Memory B cell (primary cell): ENCODE results near the gene ZNF598.
"Not testable (repeated sequence)": the region's sequence is repeated elsewhere in the genome, so short reads cannot be mapped to it uniquely, and the experiment has no call there.

Experiments used
- ATAC-seq: fragments of 150-1000 bp; cut with Tn5 transposase; 2 replicates; pipeline ENCODE4 v1.10.0; 2021; ENCODE audit warnings: low read depth, mild to moderate bottlenecking, moderate library complexity
- DNase-seq, 2 donors: peaks; one replicate each; pipeline ENCODE4 v3.0.0; 2022; ENCODE audit warnings: low spot score in 2 of 2
- H3K27ac Mint-ChIP-seq: one replicate; pipeline ENCODE4 v1.8.0; 2022; ENCODE audit warnings: mild to moderate bottlenecking, moderate library complexity, mixed read lengths
- H3K27me3 Mint-ChIP-seq: one replicate; pipeline ENCODE4 v1.8.0; 2022; ENCODE audit warnings: mixed read lengths
- H3K36me3 Mint-ChIP-seq: one replicate; pipeline ENCODE4 v1.8.0; 2022; ENCODE audit warnings: mild to moderate bottlenecking, mixed read lengths
- H3K4me1 Mint-ChIP-seq: one replicate; pipeline ENCODE4 v1.8.0; 2022; ENCODE audit warnings: mixed read lengths
- H3K4me3 Mint-ChIP-seq: one replicate; pipeline ENCODE4 v1.8.0; 2022; ENCODE audit warnings: mild to moderate bottlenecking, moderate library complexity, mixed read lengths
- H3K9me3 Mint-ChIP-seq: one replicate; pipeline ENCODE4 v1.8.0; 2022; ENCODE audit warnings: mixed read lengths

Gene ZNF598

GRCh38 chr16:2035431-2036199 lies 26.0 kb upstream of the ZNF598 start:
- H3K27ac Mint-ChIP-seq: no peak overlapping the region
- peaks cover 17% of the 10 kb centered on the region for H3K27me3 Mint-ChIP-seq
- no peaks in the 10 kb centered on the region for H3K4me1 Mint-ChIP-seq
- ATAC-seq: no peak
- H3K36me3 Mint-ChIP-seq: no peaks in the 10 kb centered on the region
- DNase-seq: no peak
- H3K9me3 Mint-ChIP-seq: no peaks in the 10 kb centered on the region
- no peak overlapping the region for H3K4me3 Mint-ChIP-seq

DNA sequence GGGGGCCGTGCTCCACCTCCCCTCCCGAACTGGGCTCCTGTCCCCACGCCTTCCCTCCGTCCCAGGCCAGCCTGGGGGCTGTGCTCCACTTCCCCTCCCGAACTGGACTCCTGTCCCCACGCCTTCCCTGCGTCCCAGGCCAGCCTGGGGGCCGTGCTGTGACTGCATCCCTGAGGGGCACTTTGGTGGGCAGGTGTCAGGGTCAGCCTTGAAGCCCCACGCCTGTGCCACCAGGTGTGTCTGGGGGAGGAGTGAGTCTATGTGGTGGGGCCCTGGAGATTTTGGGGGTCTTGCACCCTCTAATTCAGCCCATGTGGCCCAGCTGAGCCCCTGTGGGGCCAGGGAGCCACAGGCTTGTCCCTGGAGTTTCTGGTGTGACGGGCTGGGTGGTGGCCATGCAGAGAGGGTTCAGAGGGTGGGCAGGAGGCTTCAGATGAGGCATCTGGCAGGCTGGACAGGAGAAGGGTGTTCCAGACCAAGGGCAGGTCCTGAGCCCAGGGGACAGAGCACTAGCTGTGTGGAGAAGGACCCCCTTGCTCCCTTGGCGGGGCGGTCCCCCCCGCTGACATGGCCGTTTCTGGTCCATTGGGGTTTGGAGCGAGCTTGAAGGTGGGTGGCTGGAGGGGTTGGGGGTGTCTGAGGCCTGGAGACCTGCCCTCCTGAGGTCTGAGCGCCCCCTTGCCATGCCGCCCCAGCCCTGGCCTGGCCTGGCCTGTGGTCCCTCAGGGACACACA lies 25.2 kb upstream of the ZNF598 start:
- no peaks in the 10 kb centered on the region for H3K9me3 Mint-ChIP-seq
- no peak overlapping the region for H3K27ac Mint-ChIP-seq

GRCh38 chr16:2033909-2034695 lies 24.5 kb upstream of the ZNF598 start:
- H3K9me3 Mint-ChIP-seq, H3K36me3 Mint-ChIP-seq, H3K4me1 Mint-ChIP-seq, H3K27ac Mint-ChIP-seq, DNase-seq, ATAC-seq, H3K4me3 Mint-ChIP-seq: not testable (repeated sequence)
- H3K27me3 Mint-ChIP-seq: peaks cover 16% of the 10 kb centered on the region

More for the DNA sequence above, 25.2 kb upstream of the ZNF598 start:
- DNase-seq: no peak
- peaks cover 17% of the 10 kb centered on the region for H3K27me3 Mint-ChIP-seq
- no peaks in the 10 kb centered on the region for H3K36me3 Mint-ChIP-seq
- no peak overlapping the region for H3K4me3 Mint-ChIP-seq
- H3K4me1 Mint-ChIP-seq: no peaks in the 10 kb centered on the region
- no peak for ATAC-seq

DNA sequence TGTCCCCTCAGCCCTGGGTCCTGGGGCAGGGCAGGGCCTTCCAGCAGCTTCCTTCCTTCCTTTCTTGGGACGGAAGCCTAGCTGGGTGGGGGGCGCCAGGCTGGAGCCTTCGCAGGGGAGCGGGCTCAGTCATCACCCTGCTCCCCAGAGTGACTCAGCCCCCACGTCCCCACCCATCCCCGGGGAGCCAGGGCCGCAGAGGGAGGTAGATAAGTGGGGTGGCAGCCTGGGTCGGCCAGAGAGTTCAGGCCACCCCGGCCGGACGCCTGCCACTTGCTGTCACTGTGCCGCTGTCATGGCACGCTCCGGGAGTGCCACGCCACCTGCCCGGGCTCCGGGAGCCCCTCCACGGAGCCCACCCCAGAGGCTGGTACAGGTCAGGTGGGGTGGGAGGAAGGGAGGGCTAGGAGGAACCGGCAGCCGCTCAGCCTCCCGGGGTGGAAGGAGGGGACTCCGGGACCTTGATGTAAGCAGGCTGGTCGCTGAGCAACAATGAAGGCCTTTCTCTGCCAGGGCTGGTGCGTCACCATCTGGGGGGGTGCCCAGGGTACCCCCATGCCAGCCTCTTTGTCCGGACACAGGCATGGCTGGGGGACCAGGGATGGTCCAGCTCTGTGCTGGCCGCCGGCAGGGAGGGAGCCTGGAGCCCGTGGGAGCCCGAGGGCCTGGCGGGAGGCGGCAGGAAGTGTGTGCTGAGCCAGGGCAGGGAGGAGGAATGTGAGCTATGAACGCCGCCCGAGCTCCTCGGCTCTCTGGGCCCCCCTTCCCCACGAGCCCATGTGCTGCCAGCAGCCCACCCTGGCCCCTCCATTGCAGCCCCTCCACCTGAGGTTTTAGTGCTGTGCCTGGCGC lies 23.7 kb upstream of the ZNF598 start:
- Mint-ChIP-seq H3K4me3 (peak overlapping the region; percentile 5), H3K27me3 (peaks cover 13% of the 10 kb centered on the region), H3K9me3 (no peaks in the 10 kb centered on the region), H3K36me3 (no peaks in the 10 kb centered on the region), H3K4me1 (no peaks in the 10 kb centered on the region), H3K27ac (peak overlapping the region; percentile 38)
- no peak for DNase-seq
- ATAC-seq: peak; percentile 71

DNA sequence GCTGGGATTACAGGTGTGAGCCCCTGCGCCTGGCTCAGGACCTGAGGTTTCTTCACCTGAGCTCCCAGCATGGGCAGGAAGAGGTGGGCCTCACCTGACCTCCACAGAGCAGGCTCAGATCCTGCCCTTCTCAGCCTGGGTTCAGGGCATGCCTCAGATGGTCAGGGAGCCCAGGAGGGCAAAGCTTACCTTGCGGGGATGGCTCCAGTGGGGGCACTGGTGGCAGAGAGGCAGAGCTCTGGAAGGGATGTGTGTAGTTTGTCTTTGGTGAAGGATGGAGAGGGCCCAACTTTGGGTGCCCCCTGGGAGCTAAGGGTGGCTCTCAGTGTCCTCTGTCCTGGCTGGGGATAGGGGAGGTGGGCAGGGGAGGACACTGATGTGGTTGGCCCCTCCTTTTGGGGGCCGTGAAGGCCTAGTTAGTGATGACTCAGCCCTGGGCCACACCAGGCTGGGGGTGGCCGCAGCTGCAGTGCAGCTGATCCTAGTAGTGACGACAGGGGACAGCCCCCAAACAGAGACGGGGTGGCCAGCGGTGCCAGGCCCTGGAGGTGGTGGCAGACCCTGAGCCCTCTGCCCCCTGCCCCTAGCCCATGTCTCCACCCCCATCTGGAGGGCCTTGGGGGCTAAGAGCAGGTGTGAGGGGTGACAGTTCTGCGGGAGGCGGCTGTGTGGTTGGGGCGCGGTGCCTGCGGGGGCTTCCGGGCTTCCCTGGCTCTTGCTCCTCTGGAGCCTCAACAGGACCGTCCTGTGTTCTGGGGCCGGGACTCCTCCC lies 22.9 kb upstream of the ZNF598 start:
- Mint-ChIP-seq H3K4me1 (peaks cover under 1% of the 10 kb centered on the region), H3K4me3 (no peak overlapping the region), H3K27me3 (peaks cover 11% of the 10 kb centered on the region), H3K27ac (no peak overlapping the region), H3K36me3 (no peaks in the 10 kb centered on the region), H3K9me3 (no peaks in the 10 kb centered on the region)
- DNase-seq (no peak), ATAC-seq (peak; percentile 33)

- no peak overlapping the region for H3K27ac Mint-ChIP-seq
- H3K4me1 Mint-ChIP-seq: peaks cover 2% of the 10 kb centered on the region
- H3K9me3 Mint-ChIP-seq: no peaks in the 10 kb centered on the region
- H3K4me3 Mint-ChIP-seq: no peak overlapping the region
- DNase-seq (no peak), ATAC-seq (no peak)
- no peaks in the 10 kb centered on the region for H3K36me3 Mint-ChIP-seq
- peaks cover 11% of the 10 kb centered on the region for H3K27me3 Mint-ChIP-seq
Observed at GRCh38 chr16:2031081-2031577, 21.5 kb upstream of the ZNF598 start.

GRCh38 chr16:2030036-2030435 lies 20.4 kb upstream of the ZNF598 start:
- DNase-seq (no peak), ATAC-seq (no peak)
- H3K36me3 Mint-ChIP-seq: no peaks in the 10 kb centered on the region
- H3K4me3 Mint-ChIP-seq: no peak overlapping the region
- H3K9me3 Mint-ChIP-seq: no peaks in the 10 kb centered on the region
- H3K4me1 Mint-ChIP-seq: peaks cover 5% of the 10 kb centered on the region
- peaks cover 18% of the 10 kb centered on the region for H3K27me3 Mint-ChIP-seq
- H3K27ac Mint-ChIP-seq: no peak overlapping the region

DNA sequence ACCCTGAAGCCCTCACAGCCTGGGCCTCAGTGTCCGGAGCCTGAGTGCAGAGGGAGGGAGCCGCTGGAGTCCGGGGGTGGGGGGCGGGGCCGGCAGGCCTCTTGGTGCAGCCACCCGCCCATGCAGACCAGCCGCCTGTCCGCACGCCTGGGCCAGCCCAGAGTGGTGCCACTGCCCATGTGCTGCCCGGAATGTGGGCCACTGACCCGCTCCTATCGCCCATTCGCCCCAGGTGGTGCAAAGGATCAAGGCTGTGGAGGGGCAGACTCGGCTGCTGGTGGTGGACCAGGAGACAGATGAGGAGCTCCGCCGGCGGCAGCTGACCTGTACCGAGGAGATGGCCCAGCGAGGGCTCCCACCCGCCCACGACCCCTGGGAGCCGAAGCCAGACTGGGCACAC lies 19.7 kb upstream of the ZNF598 start:
- ATAC-seq (no peak), DNase-seq (no peak)
- Mint-ChIP-seq H3K27me3 (peaks cover 17% of the 10 kb centered on the region), H3K4me1 (peaks cover 7% of the 10 kb centered on the region), H3K27ac (no peak overlapping the region), H3K4me3 (no peak overlapping the region), H3K36me3 (no peaks in the 10 kb centered on the region), H3K9me3 (no peaks in the 10 kb centered on the region)

GRCh38 chr16:2028620-2029220 lies 19.1 kb upstream of the ZNF598 start:
- DNase-seq (no peak), ATAC-seq (no peak)
- Mint-ChIP-seq H3K27ac (no peak overlapping the region), H3K4me3 (no peak overlapping the region), H3K9me3 (no peaks in the 10 kb centered on the region), H3K27me3 (peaks cover 14% of the 10 kb centered on the region), H3K4me1 (peaks cover 9% of the 10 kb centered on the region), H3K36me3 (no peaks in the 10 kb centered on the region)

DNA sequence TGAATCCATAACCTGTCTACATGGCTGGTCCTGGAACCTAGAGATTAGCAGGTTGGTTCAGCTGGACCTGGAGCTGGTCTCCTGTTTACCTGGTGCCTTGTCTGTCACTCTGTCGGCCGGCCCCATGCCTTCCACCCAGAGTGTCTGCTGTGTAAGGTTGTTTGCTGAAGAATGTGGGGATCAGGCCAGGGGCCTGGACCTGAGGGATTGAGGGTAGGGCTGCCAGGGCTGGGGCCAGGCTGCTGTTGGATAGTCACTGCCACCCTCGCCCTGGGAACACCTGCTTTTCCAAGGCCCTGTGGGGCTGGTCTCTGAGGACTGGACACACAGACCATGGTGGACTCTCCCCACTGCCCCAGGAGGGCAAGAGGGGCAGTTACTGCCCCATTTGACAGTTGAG lies 18.5 kb upstream of the ZNF598 start:
- peaks cover 14% of the 10 kb centered on the region for H3K27me3 Mint-ChIP-seq
- no peak for DNase-seq
- no peak overlapping the region for H3K27ac Mint-ChIP-seq
- H3K36me3 Mint-ChIP-seq: no peaks in the 10 kb centered on the region
- no peak for ATAC-seq
- H3K4me1 Mint-ChIP-seq: peaks cover 11% of the 10 kb centered on the region
- no peaks in the 10 kb centered on the region for H3K9me3 Mint-ChIP-seq
- no peak overlapping the region for H3K4me3 Mint-ChIP-seq

GRCh38 chr16:2027024-2028010 lies 17.7 kb upstream of the ZNF598 start:
- Mint-ChIP-seq H3K36me3 (no peaks in the 10 kb centered on the region), H3K27ac (no peak overlapping the region), H3K4me3 (peak overlapping the region; percentile 49), H3K9me3 (no peaks in the 10 kb centered on the region), H3K4me1 (peaks cover 17% of the 10 kb centered on the region), H3K27me3 (peaks cover 16% of the 10 kb centered on the region)
- ATAC-seq (peak; percentile 34), DNase-seq (no peak)
